HEK293 (cell line): ENCODE data around the gene PPIE.
"Not testable (repeated sequence)": the region's sequence is repeated elsewhere in the genome, so short reads cannot be mapped to it uniquely, and the experiment has no call there.

Experiments used
- CTCF ChIA-PET: fragments of 350-600 bp; formaldehyde crosslinking; extraction: SDS; loops from one replicate; lab custom pipeline; 2021; ENCODE audit warnings: antibody characterized with exemption; lab: Yijun Ruan, JAX
- POLR2A ChIA-PET: fragments of 300-600 bp; formaldehyde crosslinking; extraction: SDS; loops from one replicate; lab custom pipeline; 2020; ENCODE audit warnings: antibody characterized with exemption, inconsistent platforms; lab: Yijun Ruan, JAX
- H3K27ac ChIP-seq: fragments of 200-500 bp; sonication (Bioruptor generic); 2 replicates; pipeline ENCODE4 v1.5.1; 2014; ENCODE audit warnings: low read depth, low read length, control low read depth, inconsistent platforms; ENCODE audit errors: extremely low read depth
- H3K36me3 ChIP-seq, 2 experiments: fragments of 200-500 bp in 1 of 2; sonication (Bioruptor generic) in 1 of 2; 1 replicate in 1 of 2; 2 replicates in 1 of 2; pipeline ENCODE4 v1.5.1; 2014 to 2017; ENCODE audit warnings: inconsistent platforms in 2 of 2, low read length in 2 of 2; ENCODE audit not compliant: control insufficient read depth in 2 of 2, insufficient read depth in 1 of 2
- H3K4me1 ChIP-seq: fragments of 200-500 bp; sonication (Bioruptor generic); 2 replicates; pipeline ENCODE4 v1.5.1; 2014; ENCODE audit warnings: mild to moderate bottlenecking, low read length, inconsistent platforms; ENCODE audit not compliant: control insufficient read depth, insufficient read depth
- H3K4me3 ChIP-seq: 2 replicates; pipeline ENCODE4 v1.5.1; 2011; ENCODE audit warnings: low read depth, mild to moderate bottlenecking, control low read depth, low read length, moderate library complexity
- H3K9me3 ChIP-seq: fragments of 200-500 bp; sonication (Bioruptor generic); 2 replicates; pipeline ENCODE4 v1.5.1; 2014; ENCODE audit warnings: low read depth, low read length, inconsistent platforms; ENCODE audit not compliant: control insufficient read depth, insufficient read depth
- GLIS2 ChIP-seq: fragments of 450-650 bp; formaldehyde crosslinking; IDR thresholded peaks from 2 replicates; pipeline ENCODE4 v1.5.1; 2016; ENCODE audit warnings: missing biosample characterization, missing genetic modification characterization
- KLF9 ChIP-seq: fragments of 450-650 bp; formaldehyde crosslinking; IDR thresholded peaks from 2 replicates; pipeline ENCODE4 v1.5.1; 2016; ENCODE audit warnings: missing biosample characterization, missing genetic modification characterization, low read depth
- RBAK ChIP-seq: fragments of 450-650 bp; formaldehyde crosslinking; IDR thresholded peaks from 2 replicates; pipeline ENCODE4 v1.5.1; 2016; ENCODE audit warnings: missing biosample characterization, missing genetic modification characterization
- SCRT2 ChIP-seq: fragments of 450-650 bp; formaldehyde crosslinking; IDR thresholded peaks from 2 replicates; pipeline ENCODE4 v1.5.1; 2016; ENCODE audit warnings: missing biosample characterization, missing genetic modification characterization
- ZFHX2 ChIP-seq: fragments of 450-650 bp; formaldehyde crosslinking; conservative IDR thresholded peaks from 2 replicates; pipeline ENCODE4 v1.5.1; 2016; ENCODE audit warnings: missing biosample characterization, missing genetic modification characterization
- ZFP41 ChIP-seq: fragments of 450-650 bp; formaldehyde crosslinking; IDR thresholded peaks from 2 replicates; pipeline ENCODE4 v1.5.1; 2016; ENCODE audit warnings: missing biosample characterization, missing genetic modification characterization, borderline replicate concordance
- ZIC2 ChIP-seq: fragments of 450-650 bp; formaldehyde crosslinking; IDR thresholded peaks from 2 replicates; pipeline ENCODE4 v1.5.1; 2016; ENCODE audit warnings: missing biosample characterization, missing genetic modification characterization
- ZNF341 ChIP-seq: fragments of 450-650 bp; formaldehyde crosslinking; IDR thresholded peaks from 2 replicates; pipeline ENCODE4; 2016; ENCODE audit warnings: low read depth, missing biosample characterization, missing genetic modification characterization
- ZNF37A ChIP-seq: fragments of 450-650 bp; IDR thresholded peaks from 2 replicates; pipeline ENCODE4 v1.5.1; 2018; ENCODE audit warnings: missing biosample characterization, missing genetic modification characterization
- ZNF530 ChIP-seq: fragments of 450-650 bp; formaldehyde crosslinking; IDR thresholded peaks from 2 replicates; pipeline ENCODE4 v1.5.1; 2016; ENCODE audit warnings: low read depth, missing biosample characterization, missing genetic modification characterization
- ZNF555 ChIP-seq: fragments of 450-650 bp; formaldehyde crosslinking; conservative IDR thresholded peaks from 2 replicates; pipeline ENCODE4 v1.5.1; 2017; ENCODE audit warnings: missing biosample characterization, mild to moderate bottlenecking, missing genetic modification characterization, inconsistent platforms
- ZNF558 ChIP-seq: fragments of 450-650 bp; formaldehyde crosslinking; IDR thresholded peaks from 2 replicates; pipeline ENCODE4 v1.5.1; 2016; ENCODE audit warnings: missing biosample characterization, missing genetic modification characterization
- ZNF645 ChIP-seq: fragments of 450-650 bp; formaldehyde crosslinking; IDR thresholded peaks from 2 replicates; pipeline ENCODE4; 2016; ENCODE audit warnings: missing biosample characterization, missing genetic modification characterization
- ZNF701 ChIP-seq: fragments of 450-650 bp; formaldehyde crosslinking; IDR thresholded peaks from 2 replicates; pipeline ENCODE4 v1.5.1; 2016; ENCODE audit warnings: missing biosample characterization, missing genetic modification characterization
- ZNF843 ChIP-seq: fragments of 450-650 bp; formaldehyde crosslinking; IDR thresholded peaks from 2 replicates; pipeline ENCODE4 v1.5.1; 2016; ENCODE audit warnings: missing biosample characterization, missing genetic modification characterization

PPIE gene

GRCh38 chr1:39761557-39762260, 23.0 kb downstream of the PPIE start:
- CTCF ChIA-PET, result no interaction called here

GRCh38 chr1:39762550-39763540, 24.2 kb downstream of the PPIE start:
- H3K36me3 ChIP-seq, result peaks cover 0 to 35% of the 10 kb centered on the region in 2 experiments; a peak in 1 of 3 replicates
- H3K4me3 ChIP-seq, result no peak overlapping the region
- ChIA-PET CTCF (no interaction called here), POLR2A (no interaction called here)
- no peaks in the 10 kb centered on the region for H3K4me1 ChIP-seq
- no peak overlapping the region for H3K27ac ChIP-seq
- TF ChIP-seq ZNF37A (tag by site-specific recombination) (no peak), ZNF530 (tag by site-specific recombination) (no peak), ZNF645 (tag by site-specific recombination) (no peak), ZNF555 (tag by site-specific recombination) (no peak), GLIS2 (0 out of 2 replicates have a peak, but pooled peaks have one; percentile 12), RBAK (tag by site-specific recombination) (no peak)
- TF ChIP-seq, all 188 proteins: peak for 1
- no peaks in the 10 kb centered on the region for H3K9me3 ChIP-seq

More at GRCh38 chr1:39761557-39762260, 23.0 kb downstream of the PPIE start:
- Histone ChIP-seq H3K4me3 (no peak overlapping the region), H3K27ac (no peak overlapping the region), H3K9me3 (no peaks in the 10 kb centered on the region), H3K36me3 (peaks cover 0 to 47% of the 10 kb centered on the region in 2 experiments; a peak in 1 of 3 replicates), H3K4me1 (no peaks in the 10 kb centered on the region)
- TF ChIP-seq ZFHX2 (tag by site-specific recombination) (0 out of 2 replicates have a peak, but pooled peaks have one; percentile 26), ZNF558 (tag by site-specific recombination) (no peak), ZFP41 (tag by site-specific recombination) (no peak), ZNF341 (tag by site-specific recombination) (peak; percentile 61), ZNF37A (tag by site-specific recombination) (no peak), ZNF843 (no peak), KLF9 (tag by site-specific recombination) (no peak), ZNF701 (no peak), ZIC2 (tag by site-specific recombination) (peak; percentile 38; the same call in 1 of the 2 replicates)
- POLR2A ChIA-PET, result interaction anchor here (0.7 kb wide), 1 partner anchor 23 kb away, joined by 3 read pairs; the partner anchor contains the start of gene PPIE

- H3K9me3 ChIP-seq, CTCF ChIA-PET, H3K4me1 ChIP-seq, POLR2A ChIA-PET: not testable (repeated sequence)
- peaks cover 0 to 27% of the 10 kb centered on the region in 2 experiments; a peak in 1 of 3 replicates for H3K36me3 ChIP-seq
- TF ChIP-seq SCRT2 (tag by site-specific recombination), result 0 out of 2 replicates have a peak, but pooled peaks have one; percentile 23
- TF ChIP-seq, all 188 proteins: peak for 1; not testable (repeated sequence) for 187
- H3K27ac ChIP-seq, H3K4me3 ChIP-seq: not testable (repeated sequence)
Observed at GRCh38 chr1:39763619-39764374, 25.1 kb downstream of the PPIE start.

GRCh38 chr1:39764512-39764911, 25.8 kb downstream of the PPIE start:
- H3K27ac ChIP-seq, CTCF ChIA-PET: not testable (repeated sequence)

GRCh38 chr1:39766466-39766865, 27.8 kb downstream of the PPIE start:
- H3K27ac ChIP-seq, POLR2A ChIA-PET: not testable (repeated sequence)
- CTCF ChIA-PET, result interaction anchor here (0.7 kb wide), 1 partner anchor 229 kb away, joined by 3 read pairs; no protein-coding TSS in a partner anchor

More at GRCh38 chr1:39764512-39764911, 25.8 kb downstream of the PPIE start:
- H3K4me1 ChIP-seq, H3K9me3 ChIP-seq, H3K4me3 ChIP-seq, POLR2A ChIA-PET: not testable (repeated sequence)
- H3K36me3 ChIP-seq, result peaks cover 0 to 19% of the 10 kb centered on the region in 2 experiments; a peak in 1 of 3 replicates

GRCh38 chr1:39769502-39769901, 30.8 kb downstream of the PPIE start:
- H3K4me1 ChIP-seq, H3K4me3 ChIP-seq, H3K36me3 ChIP-seq, H3K27ac ChIP-seq, POLR2A ChIA-PET, H3K9me3 ChIP-seq: not testable (repeated sequence)
- CTCF ChIA-PET, result interaction anchor here (0.6 kb wide), 1 partner anchor 79 kb away, joined by 4 read pairs; no protein-coding TSS in a partner anchor

More at GRCh38 chr1:39766466-39766865, 27.8 kb downstream of the PPIE start:
- H3K9me3 ChIP-seq, H3K4me1 ChIP-seq, H3K4me3 ChIP-seq: not testable (repeated sequence)
- peaks cover 0 to 10% of the 10 kb centered on the region in 2 experiments; a peak in 1 of 3 replicates for H3K36me3 ChIP-seq
